ENCODE results near the gene ACP7.
"Not testable (repeated sequence)": the region's sequence is repeated elsewhere in the genome, so short reads cannot be mapped to it uniquely, and the experiment has no call there.

ACP7 gene

DNA sequence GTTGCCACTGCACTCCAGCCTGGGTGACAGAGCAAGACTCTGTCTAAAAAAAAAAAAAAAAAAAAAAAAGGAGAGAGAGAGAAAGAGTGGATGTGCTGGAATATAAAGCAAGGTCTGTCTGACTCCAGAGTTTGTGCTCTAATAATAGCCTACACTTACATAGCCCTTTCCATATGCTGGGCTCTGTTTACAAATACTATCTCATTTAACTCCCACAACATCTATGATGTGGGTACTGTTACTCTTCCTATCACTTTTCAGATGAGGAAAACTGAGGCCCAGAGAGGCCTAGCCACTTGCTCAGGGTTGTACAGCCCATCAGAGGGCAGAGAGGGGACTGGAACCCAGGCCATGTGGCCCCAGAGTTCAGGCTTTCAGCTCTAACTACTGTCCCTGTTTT is 25.5 kb downstream of the ACP7 start:
- DNase-seq (ENCODE audit: low spot score) = no peak

DNA sequence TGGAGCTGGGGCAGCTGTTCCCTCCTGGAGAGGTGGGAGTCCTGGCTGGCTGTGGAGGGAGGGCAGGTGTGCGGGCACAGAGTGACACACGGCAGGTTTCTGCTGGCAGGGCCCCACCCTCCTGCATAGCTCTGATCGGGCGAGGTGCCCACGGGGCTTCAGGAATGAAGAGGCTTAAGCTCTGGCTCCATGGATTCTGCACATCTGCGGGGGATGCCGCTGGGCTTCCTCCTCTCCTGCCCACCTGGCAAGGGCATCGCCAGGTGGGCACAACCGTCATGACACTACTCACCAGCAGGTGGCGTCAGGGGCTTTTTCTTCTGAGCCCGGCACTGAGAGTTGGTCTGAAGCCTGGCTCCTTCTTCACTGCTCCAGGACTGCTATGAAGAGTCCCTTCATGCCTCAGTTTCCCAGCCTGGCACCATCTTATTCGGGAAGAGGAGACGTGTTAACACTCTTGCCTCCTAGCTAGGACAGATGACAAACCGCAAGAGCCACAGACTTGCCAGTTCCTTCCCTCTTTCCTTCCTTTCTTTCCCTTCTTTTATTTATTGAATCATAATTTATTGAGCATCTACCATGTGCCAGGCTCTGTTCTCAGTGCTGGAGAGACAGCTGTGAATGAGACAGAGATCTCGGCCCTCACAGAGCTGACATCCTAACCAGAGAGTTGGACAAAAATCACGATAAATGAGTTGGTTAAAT is 26.2 kb downstream of the ACP7 start:
- DNase-seq (ENCODE audit: low spot score) = peak; percentile 78

DNA sequence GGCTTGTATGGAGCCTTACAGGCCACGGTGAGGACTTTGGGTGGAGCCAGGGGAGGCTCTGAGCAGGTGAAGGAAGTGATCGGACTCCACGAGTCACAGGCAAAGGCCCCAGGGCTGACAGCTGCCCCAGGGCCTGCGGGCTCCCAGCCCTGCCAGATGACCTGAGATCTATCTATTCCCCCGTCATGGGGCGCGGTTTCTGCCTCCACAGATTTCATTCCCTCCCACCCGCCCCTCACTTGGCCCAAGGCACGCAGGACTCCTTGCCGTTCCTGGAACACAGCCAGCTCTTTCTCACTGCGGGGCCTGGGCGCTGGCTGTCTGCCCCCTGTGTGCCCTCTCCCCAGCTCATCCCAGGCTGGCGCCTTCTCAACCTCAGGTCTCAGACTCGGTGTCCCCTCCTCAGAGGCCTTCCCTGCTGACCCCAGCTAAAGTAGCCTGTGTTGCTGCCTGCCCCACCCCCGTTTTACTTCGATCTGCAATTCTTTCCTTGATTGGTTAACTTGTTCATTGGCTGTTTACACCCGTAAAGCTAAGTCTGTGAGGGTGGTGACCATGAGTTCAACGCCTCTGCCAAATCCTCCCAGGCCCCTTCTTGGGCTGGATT is 27.5 kb downstream of the ACP7 start:
- DNase-seq (ENCODE audit: low spot score) = no peak

DNA sequence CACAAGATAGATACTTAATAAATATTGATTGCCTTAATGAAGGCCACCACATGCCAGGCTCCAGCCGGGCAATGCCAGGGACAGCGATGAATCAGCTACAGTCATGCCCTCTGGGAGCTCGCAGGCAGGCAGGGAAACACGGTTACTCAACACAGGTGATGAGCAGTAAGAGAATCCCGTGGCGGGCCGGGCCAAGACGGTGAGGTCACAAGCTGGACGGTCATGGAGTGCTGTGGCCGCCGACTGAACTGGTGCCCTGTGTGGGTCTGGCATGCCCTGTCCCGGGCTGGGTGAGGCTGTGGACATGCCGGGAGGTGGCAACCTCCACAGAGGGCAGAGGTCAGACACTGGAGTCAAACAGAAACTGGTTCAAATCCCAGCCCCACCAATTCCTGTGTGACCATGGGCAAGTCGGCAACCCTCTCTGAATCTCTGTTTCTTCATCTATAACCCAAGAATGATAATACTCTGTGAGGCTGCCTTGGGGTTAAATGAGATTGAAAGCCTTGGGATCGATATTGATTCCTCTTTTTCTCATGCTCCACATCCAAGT is 28.2 kb downstream of the ACP7 start:
- DNase-seq (ENCODE audit: low spot score) = no peak

DNA sequence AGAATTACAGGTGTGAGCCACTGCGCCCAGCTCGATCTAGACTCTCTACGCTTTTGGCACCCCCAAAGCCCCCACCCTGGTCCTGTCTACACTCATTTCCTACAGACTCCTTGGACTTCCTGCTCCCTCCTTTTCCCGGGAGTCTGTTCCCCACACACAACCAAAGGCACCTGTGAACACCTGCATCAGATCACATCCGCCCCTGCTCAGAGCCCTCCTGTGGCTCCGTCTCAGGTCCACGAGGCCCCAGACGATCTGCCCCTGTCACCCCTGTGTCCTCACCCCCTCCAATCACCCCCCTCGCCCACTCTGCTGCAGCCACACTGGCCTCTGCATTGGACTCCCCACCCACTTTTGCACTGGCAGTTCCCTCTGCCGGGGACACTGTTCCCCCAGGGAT is 29.0 kb downstream of the ACP7 start:
- DNase-seq (ENCODE audit: low spot score) = no peak

DNA sequence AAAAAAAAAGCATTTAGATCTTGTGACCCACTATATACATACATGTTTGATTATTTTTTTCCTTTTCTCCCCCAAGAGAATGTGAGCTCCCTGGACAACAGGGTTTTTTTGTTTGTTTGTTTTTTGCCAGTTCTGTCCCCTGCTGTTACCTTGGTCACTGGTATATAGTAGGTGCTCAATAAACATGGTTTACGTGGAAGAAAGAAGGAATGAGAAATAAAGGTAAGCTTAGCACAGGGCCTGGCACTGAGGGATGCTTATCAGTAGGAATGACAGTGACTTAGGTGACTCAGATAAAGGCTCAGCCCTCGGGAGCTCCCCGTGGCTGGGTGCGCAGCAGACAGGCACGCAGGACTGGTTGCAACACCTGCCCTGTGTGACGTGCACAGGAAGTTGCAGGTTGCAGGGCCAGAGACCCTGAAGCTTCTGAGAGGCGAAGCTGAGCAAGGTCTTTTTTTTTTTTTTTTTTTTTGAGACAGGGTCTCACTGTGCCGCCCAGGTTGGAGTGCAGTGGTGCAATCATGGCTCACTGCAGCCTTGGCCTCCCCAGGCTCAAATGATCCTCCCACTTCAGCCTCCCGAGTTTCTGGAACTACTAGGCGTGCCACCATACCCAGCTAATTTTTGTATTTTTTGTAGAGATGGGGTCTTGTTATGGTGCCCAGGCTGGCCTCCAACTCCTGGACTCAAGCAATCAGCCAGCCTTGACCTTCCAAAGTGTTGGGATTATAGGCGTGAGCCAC is 31.1 kb downstream of the ACP7 start:
- DNase-seq (ENCODE audit: low spot score) = no peak

DNA sequence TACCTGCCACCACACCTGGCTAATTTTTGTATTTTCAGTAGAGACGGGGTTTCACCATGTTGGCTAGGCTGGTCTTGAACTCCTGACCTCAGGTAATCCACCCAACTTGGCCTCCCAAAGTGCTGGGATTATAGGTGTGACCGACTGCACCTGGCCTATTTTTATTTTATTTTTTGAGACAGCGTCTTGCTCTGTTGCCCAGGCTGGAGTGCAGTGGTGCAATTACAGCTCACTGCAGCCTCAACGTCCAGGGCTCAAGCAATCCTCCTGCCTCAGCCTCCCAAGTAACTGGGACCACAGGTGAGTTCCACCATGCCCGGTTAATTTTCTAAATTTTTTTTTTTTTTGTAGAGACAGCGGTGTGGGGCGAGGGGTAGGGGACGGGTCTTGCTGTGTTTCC is 32.9 kb downstream of the ACP7 start:
- not testable (repeated sequence) for DNase-seq (ENCODE audit: low spot score)

DNA sequence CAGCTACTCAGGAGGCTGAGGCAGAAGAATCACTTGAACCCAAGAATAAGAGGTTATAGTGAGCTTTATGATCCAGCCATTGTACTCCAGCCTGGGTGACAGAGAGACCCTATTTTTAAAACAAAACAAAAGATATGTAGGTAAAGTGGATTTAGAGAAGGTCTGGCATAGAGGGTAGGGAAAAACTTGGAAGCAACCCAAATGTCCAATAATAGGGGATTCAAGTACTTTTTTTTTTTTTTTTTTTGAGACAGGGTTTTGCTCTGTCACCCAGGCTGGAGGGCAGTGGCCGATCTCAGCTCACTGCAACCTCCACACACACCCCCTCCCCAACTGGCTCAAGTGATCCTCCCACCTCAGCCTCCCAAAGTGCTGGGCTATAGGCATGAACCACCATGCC is 35.7 kb downstream of the ACP7 start:
- DNase-seq (ENCODE audit: low spot score) = no peak

DNA sequence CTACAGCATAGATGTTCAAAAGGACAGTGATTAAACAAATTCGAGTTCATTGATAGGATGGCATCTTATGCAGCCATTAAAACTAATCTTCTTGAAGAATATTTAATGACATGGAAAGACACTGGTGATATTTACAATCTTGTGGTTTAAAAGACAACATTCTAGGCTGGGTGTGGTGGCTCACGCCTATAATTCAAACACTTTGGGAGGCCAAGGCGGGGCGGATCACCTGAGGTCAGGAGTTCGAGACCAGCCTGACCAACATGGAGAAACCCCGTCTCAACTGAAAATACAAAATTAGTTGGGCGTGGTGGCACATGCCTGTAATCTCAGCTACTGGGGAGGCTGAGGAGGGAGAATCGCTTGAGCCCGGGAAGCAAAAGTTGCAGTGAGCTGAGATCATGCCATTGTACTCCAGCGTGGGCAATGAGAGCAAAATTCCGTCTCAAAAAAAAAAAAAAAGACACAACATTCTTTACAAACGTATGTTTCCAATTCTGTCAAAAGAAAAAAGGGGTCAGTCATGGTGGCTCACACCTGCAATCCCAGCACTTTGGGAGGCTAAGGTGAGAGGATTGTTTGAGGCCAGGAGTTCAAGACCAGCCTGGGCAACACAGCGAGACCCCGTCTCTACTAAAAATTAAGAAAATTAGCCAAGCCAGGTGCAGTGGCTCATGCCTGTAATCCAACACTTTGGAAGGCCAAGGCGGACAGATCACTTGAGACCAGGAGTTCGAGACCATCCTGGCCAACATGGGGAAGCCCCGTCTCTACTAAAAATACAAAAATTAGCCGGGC is 39.0 kb downstream of the ACP7 start:
- DNase-seq (ENCODE audit: low spot score) = no peak

DNA sequence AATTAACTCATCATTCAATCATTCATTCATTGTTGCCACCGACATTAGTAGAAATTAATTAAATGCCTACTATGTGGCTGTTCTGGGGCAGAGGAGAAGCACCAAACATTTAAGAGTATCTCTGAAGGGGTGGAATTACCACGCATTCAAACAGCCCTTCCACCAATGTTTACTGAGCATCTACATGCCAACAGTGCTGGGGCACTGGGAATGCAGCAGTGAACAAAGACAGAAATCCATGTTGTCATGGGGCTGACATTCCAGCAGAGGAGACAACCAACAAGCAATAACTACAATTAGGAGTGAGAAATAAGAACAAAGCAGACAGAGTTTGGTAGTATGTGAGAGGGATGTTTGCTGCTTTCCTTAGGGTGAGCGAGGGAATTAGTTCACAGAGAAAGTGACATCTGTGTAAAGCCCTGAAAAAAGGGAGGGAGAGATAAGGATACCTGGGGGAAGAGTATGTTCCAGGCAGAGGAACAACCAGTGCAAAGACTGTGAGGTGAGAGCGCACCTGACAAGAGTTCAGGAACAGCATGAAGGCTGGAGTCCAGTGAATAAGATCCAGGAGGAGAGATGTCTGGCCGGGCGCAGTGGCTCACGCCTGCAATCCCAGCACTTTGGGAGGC is 40.1 kb downstream of the ACP7 start:
- DNase-seq (ENCODE audit: low spot score) = no peak

DNA sequence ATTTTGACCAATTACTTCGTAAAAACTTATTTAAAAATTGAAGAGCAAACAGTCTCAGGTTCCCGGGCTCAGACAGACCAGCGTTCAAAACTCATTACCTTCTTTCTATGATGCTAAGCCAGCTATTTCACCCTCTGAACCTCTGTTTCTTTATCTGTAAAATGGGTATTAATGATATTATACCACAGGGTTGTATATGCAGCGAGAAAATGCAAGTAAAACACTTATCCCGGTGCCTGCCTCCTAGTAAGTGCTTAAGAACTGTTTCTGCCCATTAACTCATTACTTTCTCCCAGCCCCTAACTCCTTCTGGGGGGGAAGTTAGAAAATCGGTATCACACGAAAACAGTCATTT is 41.0 kb downstream of the ACP7 start:
- DNase-seq (ENCODE audit: low spot score) = no peak

DNA sequence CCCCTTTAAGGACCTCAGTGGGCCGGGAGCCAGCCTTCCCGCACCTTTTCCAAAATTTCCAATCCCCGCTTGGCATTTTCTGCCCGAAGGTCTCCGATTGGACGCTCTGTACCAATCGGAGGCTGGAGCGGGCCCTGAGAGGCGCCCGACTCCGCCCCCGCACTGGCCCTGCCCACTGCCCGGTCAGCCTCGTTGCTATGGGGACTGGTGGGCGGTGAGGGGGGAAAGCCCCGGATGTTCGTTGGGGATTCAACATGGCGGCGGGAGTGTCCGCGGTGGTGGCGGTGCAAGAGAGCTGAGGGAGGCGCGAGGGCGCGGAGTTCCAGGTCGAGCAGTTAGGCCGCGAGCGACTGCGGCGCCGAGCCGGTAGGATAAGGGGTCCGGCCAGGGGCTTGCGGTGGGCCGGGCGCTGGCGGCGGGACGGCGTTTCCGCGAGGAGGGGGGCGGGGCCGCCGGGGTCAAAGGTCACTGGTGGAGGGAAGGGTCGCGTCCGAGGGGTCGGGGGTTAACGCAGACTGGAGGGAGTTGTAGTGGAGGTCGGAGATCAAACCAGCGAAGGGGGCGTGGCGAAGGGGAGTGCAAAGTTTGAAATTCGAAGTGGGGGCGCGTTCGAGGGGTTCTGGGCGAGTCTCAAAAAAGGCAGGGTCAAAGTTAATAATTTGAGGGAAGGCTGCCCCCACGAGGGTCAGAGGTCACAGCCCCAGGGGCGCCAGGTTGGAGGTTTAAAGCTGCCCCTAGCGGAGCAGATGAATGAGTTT is 41.6 kb downstream of the ACP7 start, which contains the start of gene PAK4:
PAK4 (plus strand) TSS at position 233 of the 758 bp plus-strand sequence. CDS start 43,768 bp downstream, outside the sequence.
- DNase-seq (ENCODE audit: low spot score) = peak; percentile 99

DNA sequence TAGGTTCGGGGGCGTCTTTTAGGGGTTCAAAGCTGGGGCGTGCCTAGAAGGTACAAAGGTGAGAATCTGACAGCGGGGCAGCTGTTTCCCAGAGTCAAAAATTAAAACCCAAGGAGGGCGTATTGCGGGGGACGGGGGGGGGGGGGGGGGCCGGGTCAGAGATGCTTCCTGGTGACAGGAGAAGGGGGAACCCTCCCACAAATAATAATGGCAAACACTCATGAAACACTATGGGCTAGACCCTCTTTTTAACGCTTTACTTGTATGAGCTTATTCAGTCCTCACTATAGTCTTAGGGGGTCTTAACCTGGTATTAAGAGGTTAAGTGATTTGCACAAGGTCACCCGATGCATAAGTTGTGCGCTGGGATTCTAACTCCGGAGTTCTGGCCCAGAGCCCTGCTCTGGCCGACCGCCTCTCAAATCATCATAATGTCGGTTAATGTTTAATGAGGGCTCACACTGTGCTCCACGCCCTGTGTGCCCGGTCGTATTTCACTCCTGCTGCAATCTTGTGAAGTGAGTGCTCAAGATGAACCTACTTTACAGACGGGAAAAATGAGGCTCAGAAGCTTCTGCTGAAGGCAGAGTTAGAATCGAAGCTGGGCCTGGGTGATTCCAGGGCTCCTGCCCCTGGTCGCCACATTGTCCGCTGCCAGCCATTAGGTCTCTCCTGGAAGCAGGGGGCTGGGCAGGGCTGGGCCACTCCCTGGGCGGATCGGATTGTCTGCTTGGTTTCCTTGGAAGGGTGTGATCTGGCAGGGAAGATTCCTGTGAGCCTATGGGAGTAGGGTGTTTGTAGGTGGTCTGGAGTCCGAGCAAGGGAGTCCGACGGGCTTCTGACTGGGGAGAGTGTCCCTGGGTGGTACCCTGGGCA is 42.4 kb downstream of the ACP7 start:
- DNase-seq (ENCODE audit: low spot score) = no peak

DNA sequence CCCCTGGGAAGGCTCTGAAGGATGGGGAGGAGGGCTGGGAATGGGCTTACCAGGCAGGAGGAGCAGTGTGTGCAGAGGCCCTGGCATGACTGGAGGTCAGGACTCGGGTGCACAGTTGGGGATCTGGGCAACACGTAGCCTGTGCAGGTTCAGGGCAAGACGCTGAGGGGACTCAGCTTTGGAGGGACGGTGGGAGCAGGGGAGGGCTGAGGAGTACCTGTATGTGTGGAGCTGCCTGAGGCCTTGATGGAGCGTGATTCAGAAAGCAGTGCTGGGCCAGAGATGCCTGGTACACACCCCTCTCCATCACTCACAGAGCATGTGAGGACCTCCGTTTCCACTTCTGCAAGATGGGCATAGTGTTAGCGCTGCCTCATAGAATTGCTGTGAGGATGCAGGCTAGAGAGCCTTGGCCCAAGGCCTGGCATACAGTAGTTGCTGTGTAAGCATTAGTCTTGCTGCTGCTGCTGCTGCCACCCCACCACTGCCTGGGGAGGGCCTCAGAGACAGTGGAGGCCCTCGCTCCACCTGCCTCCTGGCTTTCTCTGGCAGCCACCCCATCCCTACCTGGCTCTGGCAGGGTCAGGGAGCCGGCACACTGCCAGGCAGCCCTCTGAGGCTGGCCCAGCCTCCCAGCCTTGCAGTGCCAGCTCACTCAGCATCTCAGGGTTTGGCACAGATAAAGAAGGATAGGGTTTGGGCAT is 43.8 kb downstream of the ACP7 start:
- peak; percentile 84 for DNase-seq (ENCODE audit: low spot score)

DNA sequence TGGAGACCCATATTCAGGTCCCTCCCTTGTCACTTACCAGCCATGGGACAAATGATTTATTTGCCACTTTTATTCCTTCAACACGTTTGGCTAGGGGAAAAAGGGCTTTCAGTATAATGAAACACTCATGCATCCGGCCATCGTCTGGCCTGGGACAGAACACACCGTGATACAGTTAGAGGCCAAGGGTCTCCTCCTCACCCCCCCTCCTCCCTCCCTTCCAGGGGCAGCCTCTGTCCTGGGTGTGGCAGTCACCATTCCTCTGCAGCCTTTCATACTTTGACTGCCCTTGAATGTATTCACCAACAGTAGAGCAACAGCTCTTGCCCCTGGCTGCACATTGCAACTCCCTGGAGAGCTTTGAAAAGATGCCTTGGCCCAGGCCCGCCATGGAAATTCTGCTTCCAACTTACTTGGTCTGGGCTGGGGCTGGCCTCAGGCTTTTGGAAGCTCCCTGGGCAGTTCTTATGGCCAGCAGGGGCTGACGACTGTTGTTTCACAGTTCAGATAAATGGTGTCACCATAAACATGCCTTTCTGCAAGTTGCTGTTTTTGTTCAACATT is 44.4 kb downstream of the ACP7 start:
- DNase-seq (ENCODE audit: low spot score) = peak; percentile 37

DNA sequence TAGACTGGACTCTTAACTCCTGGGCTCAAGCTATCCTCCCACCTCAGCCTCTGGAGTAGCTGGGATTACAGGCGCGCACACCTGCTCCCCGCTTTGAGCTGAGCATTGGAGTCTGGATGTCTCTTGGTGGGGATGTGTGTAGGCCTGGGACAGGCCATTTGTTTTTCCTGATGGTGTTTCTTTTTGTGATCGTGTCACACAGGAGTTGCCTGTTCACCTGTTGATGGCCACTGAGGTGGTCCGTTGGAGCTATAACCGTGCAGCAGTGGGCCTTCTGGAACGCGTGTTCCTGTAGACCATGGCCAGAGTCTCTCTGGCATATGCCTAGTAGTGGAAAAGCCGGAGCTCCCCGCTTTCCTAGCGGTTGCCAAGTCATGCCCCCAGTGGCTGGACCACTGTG is 44.9 kb downstream of the ACP7 start:
- DNase-seq (ENCODE audit: low spot score) = no peak

DNA sequence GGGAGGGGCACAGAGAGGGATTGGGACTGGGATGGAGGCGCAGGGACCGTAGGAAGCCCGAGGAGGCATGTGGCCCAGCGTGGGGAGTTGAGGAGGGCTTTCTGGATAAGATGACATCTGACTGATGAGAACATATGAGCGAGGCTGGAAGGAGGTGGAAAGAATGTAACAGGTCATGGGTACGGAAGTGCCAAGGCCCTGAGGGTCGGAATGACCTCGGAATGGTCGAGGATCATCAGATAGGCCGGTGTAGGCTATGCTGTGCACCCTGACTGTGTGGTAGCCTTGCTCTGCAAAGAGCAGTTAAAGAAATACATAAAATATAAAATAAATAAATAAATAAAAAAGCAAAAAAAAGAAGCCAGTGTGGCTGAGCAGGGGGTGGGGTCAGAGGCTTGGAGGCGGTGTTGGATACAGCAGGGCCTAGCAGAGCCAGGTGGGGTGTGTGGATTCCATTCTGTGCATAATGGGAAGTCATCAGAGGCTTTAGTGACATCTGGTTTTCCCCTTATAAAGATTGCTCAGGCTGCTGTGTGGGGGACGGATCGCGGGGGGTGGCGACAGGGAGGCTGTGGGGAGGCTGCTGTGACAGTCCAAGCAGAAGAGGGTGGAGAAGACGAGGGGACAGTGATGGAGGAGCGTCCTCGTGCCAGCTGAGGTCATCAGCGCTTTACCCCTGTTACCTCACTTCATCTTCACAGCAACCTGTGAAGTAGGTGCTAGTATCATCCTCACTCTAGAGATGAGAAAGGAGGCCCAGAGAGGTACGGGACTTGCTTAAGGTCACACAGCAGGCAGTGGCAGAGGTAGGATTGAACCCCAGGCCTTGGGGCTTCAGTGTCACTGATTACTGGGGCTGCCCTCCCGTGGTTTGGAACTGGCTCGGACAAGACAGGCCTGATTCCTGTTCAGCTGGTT is 46.4 kb downstream of the ACP7 start:
- no peak for DNase-seq (ENCODE audit: low spot score)

DNA sequence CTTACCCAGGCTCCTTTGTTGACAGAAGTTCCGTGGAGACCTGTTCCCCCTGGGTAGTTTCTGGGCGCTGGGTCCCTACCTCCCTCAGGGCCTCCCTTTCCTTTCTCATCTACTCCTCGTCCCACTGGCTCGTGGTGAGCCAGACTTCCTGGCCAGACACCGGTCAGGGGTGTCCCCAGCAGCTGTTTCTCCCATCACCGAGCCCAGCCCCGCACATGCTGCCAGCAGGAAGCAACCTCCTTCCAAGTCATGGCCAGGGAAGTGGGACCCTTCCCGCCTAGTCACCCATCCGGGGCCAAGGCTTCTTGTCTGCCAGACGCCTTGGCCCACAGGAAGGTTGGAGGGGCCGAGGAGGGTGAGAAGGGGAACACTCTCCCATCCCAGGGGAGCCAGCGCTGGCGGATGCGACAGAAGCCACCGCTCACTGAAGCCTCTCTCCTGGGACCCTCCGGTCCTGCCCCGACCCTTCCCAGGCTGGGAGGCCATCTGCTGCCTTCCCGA is 47.1 kb downstream of the ACP7 start:
- no peak for DNase-seq (ENCODE audit: low spot score)
